A673 (cell line): Measurements from ENCODE around the gene LNX1. TPM values are rescaled to one million over a fixed set of nuclear protein-coding genes. Genes with fewer than 3 reads are reported as not detected.

Experiments
- BruUV-seq: library from RNA; stranded (reverse); fragments of 400-500 nt; replicated peaks from 2 replicates; lab custom pipeline; 2021; lab: Mats Ljungman, UMichigan
- CTCF ChIA-PET: fragments of 300-600 bp; sonication (Branson Sonifier 250); formaldehyde crosslinking; loops from one replicate; lab custom pipeline; 2022; ENCODE audit warnings: antibody characterized with exemption; lab: Charles Lee
- POLR2A ChIA-PET: fragments of 300-600 bp; sonication (Branson Sonifier 250); formaldehyde crosslinking; loops from one replicate; lab custom pipeline; 2022; ENCODE audit warnings: antibody characterized with exemption; ENCODE audit not compliant: low non-redundant PET; lab: Charles Lee
- DNase-seq: peaks from one replicate; pipeline ENCODE4 v3.0.0-alpha.2; 2015; ENCODE audit warnings: low spot score
- H3K27ac ChIP-seq: fragments of 200-600 bp; sonication (generic); 2 replicates; pipeline ENCODE4 v1.5.1; 2016; ENCODE audit warnings: mixed run types, low read depth, mild to moderate bottlenecking, mixed read lengths, antibody characterized with exemption, low read length; ENCODE audit not compliant: poor library complexity, severe bottlenecking
- H3K27me3 ChIP-seq: fragments of 200-600 bp; sonication (generic); replicated peaks from 2 replicates; pipeline ENCODE4 v1.6.1; 2017; ENCODE audit warnings: mixed run types, low read depth, mild to moderate bottlenecking, mixed read lengths, antibody characterized with exemption, low read length; ENCODE audit not compliant: insufficient read depth, poor library complexity
- H3K36me3 ChIP-seq: fragments of 200-600 bp; sonication (generic); 2 replicates; pipeline ENCODE4 v1.6.1; 2016; ENCODE audit warnings: mixed run types, mild to moderate bottlenecking, mixed read lengths, antibody characterized with exemption, low read length; ENCODE audit not compliant: insufficient read depth, poor library complexity, severe bottlenecking
- H3K4me1 ChIP-seq: fragments of 200-600 bp; sonication (generic); 2 replicates; pipeline ENCODE4 v1.6.1; 2017; ENCODE audit warnings: mixed run types, mild to moderate bottlenecking, mixed read lengths, antibody characterized with exemption, low read length; ENCODE audit not compliant: insufficient read depth, poor library complexity, severe bottlenecking
- H3K4me3 ChIP-seq: fragments of 200-600 bp; sonication (generic); 2 replicates; pipeline ENCODE4 v1.5.1; 2016; ENCODE audit warnings: low read depth, mixed run types, mild to moderate bottlenecking, mixed read lengths, low read length; ENCODE audit not compliant: poor library complexity, severe bottlenecking
- H3K9me3 ChIP-seq: fragments of 200-600 bp; sonication (generic); 2 replicates; pipeline ENCODE4 v1.6.1; 2016; ENCODE audit warnings: mixed run types, low read depth, mild to moderate bottlenecking, mixed read lengths, antibody characterized with exemption, low read length; ENCODE audit not compliant: poor library complexity, severe bottlenecking
- CTCF ChIP-seq: fragments of 300-800, 200-600 bp; sonication (generic); conservative IDR thresholded peaks from 2 replicates; pipeline ENCODE4 v1.5.1; 2017; ENCODE audit warnings: low read depth, mild to moderate bottlenecking, antibody characterized with exemption, low read length, moderate library complexity, mixed read lengths
- EZH2 ChIP-seq: fragments of 200-600 bp; sonication (generic); IDR thresholded peaks from 2 replicates; pipeline ENCODE4 v1.6.1; 2017; ENCODE audit warnings: borderline replicate concordance, low read depth, mild to moderate bottlenecking, mixed read lengths, antibody characterized with exemption, low read length; ENCODE audit not compliant: poor library complexity, severe bottlenecking
- intact Hi-C: fragments of 100-400 bp; cut with micrococcal nuclease; formaldehyde crosslinking; loops from one replicate; pipeline ENCODE4 v1.10.0; 2022; ENCODE audit not compliant: unreplicated experiment
- total RNA-seq: library from RNA; stranded (reverse); gene quantifications from 2 replicates; pipeline ENCODE4 v1.2.3, GENCODE V29; 2021

LNX1 gene
- total RNA-seq, 1 experiment from 2014 or later = not detected

- no peak overlapping the region for H3K4me3 ChIP-seq
- peak; percentile 64 for DNase-seq
- no peak overlapping the region for H3K27ac ChIP-seq
- H3K9me3 ChIP-seq = no peaks in the 10 kb centered on the region
- no peaks in the 10 kb centered on the region for H3K36me3 ChIP-seq
- BruUV-seq = no TSS peak
- no peak for TF ChIP-seq CTCF
- no peak for TF ChIP-seq EZH2
- no peaks in the 10 kb centered on the region for H3K27me3 ChIP-seq
- CTCF ChIA-PET = no interaction called here
- H3K4me1 ChIP-seq = no peaks in the 10 kb centered on the region
- POLR2A ChIA-PET = no interaction called here
- intact Hi-C loops = no loop called here
These were observed 2.5 kb upstream of the LNX1 start for GRCh38 chr4:53593765-53594164.

DNA sequence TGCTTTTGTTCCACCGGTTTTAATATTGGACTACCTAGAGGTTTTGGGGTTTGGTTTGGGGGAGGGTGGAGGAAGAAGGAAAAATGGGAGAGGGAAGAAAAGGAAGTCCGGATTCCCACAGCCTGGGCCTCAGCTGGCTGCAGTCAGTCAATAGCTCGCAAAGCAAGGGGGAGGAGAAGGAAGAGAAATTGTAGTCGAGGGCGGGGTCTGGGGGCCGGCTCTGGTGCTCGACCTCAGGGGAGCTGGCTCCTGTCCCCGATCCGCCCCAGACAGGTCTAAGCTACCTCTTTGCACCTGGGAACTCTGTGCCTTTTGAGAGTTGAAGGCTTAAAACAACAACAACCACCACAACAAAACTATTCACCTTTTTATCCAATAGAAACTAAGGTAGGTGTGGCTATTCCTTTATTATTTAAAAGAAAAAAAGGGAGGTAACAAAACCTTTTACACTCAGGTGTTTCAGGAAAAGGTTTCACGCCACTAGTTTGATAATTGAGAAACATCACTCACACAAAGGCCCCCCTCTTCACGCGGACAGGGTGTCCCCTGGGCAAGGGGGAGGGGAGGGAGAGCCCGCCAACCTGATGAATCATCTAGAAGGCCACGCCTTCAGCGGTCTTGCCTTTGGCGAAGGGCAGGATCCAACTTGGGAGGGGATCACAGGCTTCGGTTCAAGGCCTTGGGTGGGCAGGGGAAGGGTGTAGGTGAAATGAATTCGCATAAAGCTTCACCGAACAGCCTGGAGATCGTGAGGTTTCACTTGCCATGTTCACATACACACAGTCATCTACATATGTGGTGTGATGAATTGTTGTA, 1.6 kb upstream of the LNX1 start:
- no peaks in the 10 kb centered on the region for H3K36me3 ChIP-seq
- H3K27ac ChIP-seq = no peak overlapping the region
- no peaks in the 10 kb centered on the region for H3K4me1 ChIP-seq
- H3K27me3 ChIP-seq = no peaks in the 10 kb centered on the region
- intact Hi-C loops = no loop called here
- ChIA-PET POLR2A (no interaction called here), CTCF (no interaction called here)
- no peak for DNase-seq
- BruUV-seq = no TSS peak
- H3K9me3 ChIP-seq = no peaks in the 10 kb centered on the region
- TF ChIP-seq EZH2 = no peak
- TF ChIP-seq CTCF = no peak
- H3K4me3 ChIP-seq = no peak overlapping the region

DNA sequence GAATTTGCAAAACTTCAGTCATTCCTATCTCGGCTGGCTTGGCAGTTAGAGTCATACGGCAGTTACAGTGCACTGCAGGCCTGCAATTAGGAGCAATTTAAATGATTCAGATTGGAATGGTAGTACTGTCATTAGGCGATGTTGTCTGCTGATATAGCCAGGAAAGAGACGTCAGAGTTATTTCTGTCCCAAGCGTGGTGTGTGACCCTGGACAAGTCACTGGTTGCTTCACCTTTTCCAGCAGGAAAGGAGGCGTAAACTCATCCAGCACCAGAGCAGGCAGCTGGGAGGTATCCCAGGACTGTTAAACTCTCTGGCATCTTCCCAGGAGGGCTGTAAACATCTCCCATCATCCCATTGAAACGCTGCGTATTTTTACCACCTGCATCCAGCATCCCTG, 836 bp upstream of the LNX1 start:
- no peaks in the 10 kb centered on the region for H3K27me3 ChIP-seq
- H3K4me1 ChIP-seq = no peaks in the 10 kb centered on the region
- peak; percentile 2 for DNase-seq
- no peaks in the 10 kb centered on the region for H3K36me3 ChIP-seq
- H3K27ac ChIP-seq = no peak overlapping the region
- POLR2A ChIA-PET = no interaction called here
- BruUV-seq = no TSS peak
- no peaks in the 10 kb centered on the region for H3K9me3 ChIP-seq
- CTCF ChIA-PET = no interaction called here
- intact Hi-C loops = no loop called here
- no peak overlapping the region for H3K4me3 ChIP-seq
- TF ChIP-seq CTCF (no peak), EZH2 (no peak)
